WTC11 (cell line): ENCODE results near the gene TTC14. TPM values are rescaled to one million over a fixed set of nuclear protein-coding genes. Genes with fewer than 3 reads are reported as not detected.

ENCODE experiments used
- ATAC-seq: fragments of 200-7000 bp; cut with Tn5 transposase; 2 replicates; pipeline ENCODE4 v1.10.0; 2021; ENCODE audit warnings: mild to moderate bottlenecking, moderate library complexity
- CTCF ChIA-PET: fragments of 300-600 bp; sonication (Branson Sonifier 250); formaldehyde crosslinking; loops from one replicate; lab custom pipeline; 2021; ENCODE audit warnings: antibody characterized with exemption; lab: Charles Lee
- POLR2A ChIA-PET: fragments of 350-600 bp; sonication (Branson Sonifier 250); formaldehyde crosslinking; loops from one replicate; lab custom pipeline; 2021; ENCODE audit warnings: antibody characterized with exemption; lab: Charles Lee
- DNase-seq: peaks from one replicate; pipeline ENCODE4 v3.0.0; 2021; ENCODE audit warnings: low spot score
- H3K27ac Mint-ChIP-seq: 2 replicates; pipeline ENCODE4 v1.8.0; 2021; ENCODE audit warnings: mixed read lengths
- H3K27me3 Mint-ChIP-seq: 2 replicates; pipeline ENCODE4 v1.8.0; 2021; ENCODE audit warnings: low read depth, mild to moderate bottlenecking, moderate library complexity, mixed read lengths
- H3K36me3 Mint-ChIP-seq: 2 replicates; pipeline ENCODE4 v1.8.0; 2021; ENCODE audit warnings: mixed read lengths
- H3K4me1 Mint-ChIP-seq: 2 replicates; pipeline ENCODE4 v1.8.0; 2022; ENCODE audit warnings: mixed read lengths
- H3K4me3 Mint-ChIP-seq: 2 replicates; pipeline ENCODE4 v1.8.0; 2021; ENCODE audit warnings: mild to moderate bottlenecking, moderate library complexity, mixed read lengths
- H3K9me3 Mint-ChIP-seq: 2 replicates; pipeline ENCODE4 v1.8.0; 2021; ENCODE audit warnings: mixed read lengths
- EMX1 ChIP-seq: fragments of 250-450 bp; sonication (Bioruptor Pico); IDR thresholded peaks from 2 replicates; pipeline ENCODE4 v1.8.0; 2021; ENCODE audit warnings: mild to moderate bottlenecking
- ESRRA ChIP-seq: sonication (generic); formaldehyde crosslinking; IDR thresholded peaks from 2 replicates; pipeline ENCODE4 v1.8.1; 2022; ENCODE audit warnings: mild to moderate bottlenecking, missing genetic modification reagents, borderline replicate concordance
- FOXP1 ChIP-seq: sonication (generic); formaldehyde crosslinking; IDR thresholded peaks from 2 replicates; pipeline ENCODE4 v1.8.0; 2022; ENCODE audit warnings: missing genetic modification reagents, mild to moderate bottlenecking, moderate library complexity, borderline replicate concordance
- MXD4 ChIP-seq: fragments of 250-450 bp; sonication (Bioruptor Pico); IDR thresholded peaks from 2 replicates; pipeline ENCODE4 v1.8.0; 2021; ENCODE audit warnings: mild to moderate bottlenecking, moderate library complexity, borderline replicate concordance
- NFATC4 ChIP-seq: fragments of 250-450 bp; sonication (Bioruptor Pico); IDR thresholded peaks from 2 replicates; pipeline ENCODE4 v1.9.0; 2021; ENCODE audit warnings: mild to moderate bottlenecking
- NFE2L1 ChIP-seq: sonication (generic); formaldehyde crosslinking; IDR thresholded peaks from 2 replicates; pipeline ENCODE4 v1.8.1; 2023; ENCODE audit warnings: missing genetic modification reagents
- NFYB ChIP-seq: sonication (generic); formaldehyde crosslinking; conservative IDR thresholded peaks from 2 replicates; pipeline ENCODE4 v1.8.0; 2022; ENCODE audit warnings: low read depth, missing genetic modification reagents
- NR3C1 ChIP-seq: sonication (generic); formaldehyde crosslinking; conservative IDR thresholded peaks from 2 replicates; pipeline ENCODE4 v1.8.1; 2023; ENCODE audit warnings: low read depth, mild to moderate bottlenecking, missing genetic modification reagents
- TEAD1 ChIP-seq: sonication (generic); formaldehyde crosslinking; IDR thresholded peaks from 2 replicates; pipeline ENCODE4 v1.8.0; 2022; ENCODE audit warnings: mild to moderate bottlenecking, missing genetic modification reagents
- TEAD4 ChIP-seq: sonication (generic); formaldehyde crosslinking; IDR thresholded peaks from 2 replicates; pipeline ENCODE4 v1.8.0; 2022; ENCODE audit warnings: mild to moderate bottlenecking, missing genetic modification reagents
- ZNF263 ChIP-seq: sonication (generic); formaldehyde crosslinking; IDR thresholded peaks from 2 replicates; pipeline ENCODE4 v1.8.1; 2022; ENCODE audit warnings: low read depth, mild to moderate bottlenecking, moderate library complexity, missing genetic modification reagents
- ZNF423 ChIP-seq: fragments of 250-450 bp; sonication (Bioruptor Pico); IDR thresholded peaks from 2 replicates; pipeline ENCODE4 v2.1.2; 2022; ENCODE audit warnings: mild to moderate bottlenecking, moderate library complexity
- total RNA-seq: library from RNA; stranded (reverse); gene quantifications from 3 replicates; pipeline ENCODE4 v1.2.3, GENCODE V29; 2021
- TF ChIP-seq, protein P1 (sequence below): sonication (generic); formaldehyde crosslinking; IDR thresholded peaks from 2 replicates; pipeline ENCODE4 v1.8.0; 2022; ENCODE audit warnings: missing genetic modification reagents
- TF ChIP-seq, protein P2 (sequence below): sonication (generic); formaldehyde crosslinking; IDR thresholded peaks from 2 replicates; pipeline ENCODE4 v1.8.0; 2022; ENCODE audit warnings: mild to moderate bottlenecking, missing genetic modification reagents
- TF ChIP-seq, protein P3 (sequence below): sonication (generic); formaldehyde crosslinking; IDR thresholded peaks from 2 replicates; pipeline ENCODE4 v1.8.1; 2022; ENCODE audit warnings: low read depth, mild to moderate bottlenecking, moderate library complexity, missing genetic modification reagents, borderline replicate concordance
- TF ChIP-seq, protein P4 (sequence below): sonication (generic); formaldehyde crosslinking; IDR thresholded peaks from 2 replicates; pipeline ENCODE4 v1.8.1; 2022; ENCODE audit warnings: mild to moderate bottlenecking, moderate library complexity, missing genetic modification reagents
- TF ChIP-seq, protein P5 (sequence below): sonication (generic); formaldehyde crosslinking; conservative IDR thresholded peaks from 2 replicates; pipeline ENCODE4 v1.8.1; 2023; ENCODE audit warnings: mild to moderate bottlenecking, low read depth, missing genetic modification reagents, moderate library complexity
- TF ChIP-seq, protein P6 (sequence below): sonication (generic); formaldehyde crosslinking; IDR thresholded peaks from 2 replicates; pipeline ENCODE4 v1.8.1; 2023; ENCODE audit warnings: mild to moderate bottlenecking, moderate library complexity, missing genetic modification reagents

Gene TTC14
- total RNA-seq, 1 experiment from 2014 or later, result 26.0 TPM

DNA sequence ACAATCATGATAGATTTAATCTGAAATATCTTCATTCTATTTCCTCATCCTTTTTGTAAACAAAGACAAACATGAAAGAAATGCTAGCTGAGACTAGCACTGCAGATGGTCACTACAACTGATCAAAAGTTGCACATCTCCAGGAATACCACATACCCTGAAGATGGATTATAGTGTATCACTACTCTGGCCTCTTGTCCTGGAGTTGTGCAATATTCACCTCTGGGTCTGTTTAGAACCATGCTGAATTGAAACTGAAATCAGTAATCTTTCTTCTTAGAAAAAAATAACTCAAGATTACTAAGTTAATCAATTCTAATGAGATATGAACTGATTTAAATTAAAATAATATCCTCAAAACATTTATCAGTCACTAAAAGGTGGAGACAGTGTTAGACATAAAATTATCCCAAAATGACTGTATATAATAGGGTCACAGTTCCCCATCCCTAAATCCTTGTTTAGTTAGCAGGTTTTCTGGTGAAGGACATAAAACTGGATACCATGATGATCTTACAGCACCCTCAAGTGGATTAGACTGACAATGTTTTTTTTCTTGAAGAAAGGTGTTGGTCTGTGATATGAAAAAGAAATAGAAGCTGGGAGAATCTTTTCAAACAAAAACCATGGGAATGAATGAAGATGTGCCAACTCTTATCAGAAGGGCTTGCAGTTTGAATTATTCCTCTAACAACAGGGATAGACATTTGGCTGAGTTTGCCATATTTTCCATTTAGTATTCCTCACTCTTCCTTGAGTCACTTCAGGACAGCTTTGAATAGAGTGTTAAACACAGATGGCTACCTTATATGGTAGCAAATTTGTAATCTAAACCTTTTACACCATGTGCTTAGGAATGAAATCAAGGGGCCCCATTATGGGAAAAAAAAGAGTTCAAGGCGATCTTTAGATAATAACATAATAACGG is 7.1 kb upstream of the TTC14 start (continued):
- no peak for TF ChIP-seq NFYB (CRISPR knock-in tag)

DNA sequence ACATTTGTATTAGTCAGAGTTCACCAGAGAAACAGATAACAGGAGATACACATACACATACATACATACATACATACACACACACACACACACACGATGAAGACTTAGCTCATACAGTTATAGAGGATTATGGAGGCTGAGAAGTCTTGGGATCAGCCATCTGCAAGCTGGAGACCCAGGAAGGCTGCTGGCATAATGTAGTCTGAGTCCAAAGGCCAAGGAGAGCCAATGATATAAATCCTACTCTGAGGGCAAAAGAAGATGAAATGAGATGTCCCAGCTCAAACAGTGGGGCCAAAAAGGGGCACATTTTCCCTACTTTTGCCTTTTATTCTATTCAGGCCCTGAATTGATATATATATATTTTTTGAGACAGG is 6.4 kb upstream of the TTC14 start:
- POLR2A ChIA-PET, result interaction anchor here (0.6 kb wide), 1 partner anchor 784 kb away, joined by 3 read pairs; no protein-coding TSS in a partner anchor
- DNase-seq (no peak), ATAC-seq (no peak)
- Mint-ChIP-seq H3K4me3 (no peak overlapping the region), H3K27ac (no peak overlapping the region), H3K36me3 (no peaks in the 10 kb centered on the region), H3K4me1 (no peaks in the 10 kb centered on the region), H3K9me3 (no peaks in the 10 kb centered on the region), H3K27me3 (peaks cover 32% of the 10 kb centered on the region)
- TF ChIP-seq, protein P1, sequence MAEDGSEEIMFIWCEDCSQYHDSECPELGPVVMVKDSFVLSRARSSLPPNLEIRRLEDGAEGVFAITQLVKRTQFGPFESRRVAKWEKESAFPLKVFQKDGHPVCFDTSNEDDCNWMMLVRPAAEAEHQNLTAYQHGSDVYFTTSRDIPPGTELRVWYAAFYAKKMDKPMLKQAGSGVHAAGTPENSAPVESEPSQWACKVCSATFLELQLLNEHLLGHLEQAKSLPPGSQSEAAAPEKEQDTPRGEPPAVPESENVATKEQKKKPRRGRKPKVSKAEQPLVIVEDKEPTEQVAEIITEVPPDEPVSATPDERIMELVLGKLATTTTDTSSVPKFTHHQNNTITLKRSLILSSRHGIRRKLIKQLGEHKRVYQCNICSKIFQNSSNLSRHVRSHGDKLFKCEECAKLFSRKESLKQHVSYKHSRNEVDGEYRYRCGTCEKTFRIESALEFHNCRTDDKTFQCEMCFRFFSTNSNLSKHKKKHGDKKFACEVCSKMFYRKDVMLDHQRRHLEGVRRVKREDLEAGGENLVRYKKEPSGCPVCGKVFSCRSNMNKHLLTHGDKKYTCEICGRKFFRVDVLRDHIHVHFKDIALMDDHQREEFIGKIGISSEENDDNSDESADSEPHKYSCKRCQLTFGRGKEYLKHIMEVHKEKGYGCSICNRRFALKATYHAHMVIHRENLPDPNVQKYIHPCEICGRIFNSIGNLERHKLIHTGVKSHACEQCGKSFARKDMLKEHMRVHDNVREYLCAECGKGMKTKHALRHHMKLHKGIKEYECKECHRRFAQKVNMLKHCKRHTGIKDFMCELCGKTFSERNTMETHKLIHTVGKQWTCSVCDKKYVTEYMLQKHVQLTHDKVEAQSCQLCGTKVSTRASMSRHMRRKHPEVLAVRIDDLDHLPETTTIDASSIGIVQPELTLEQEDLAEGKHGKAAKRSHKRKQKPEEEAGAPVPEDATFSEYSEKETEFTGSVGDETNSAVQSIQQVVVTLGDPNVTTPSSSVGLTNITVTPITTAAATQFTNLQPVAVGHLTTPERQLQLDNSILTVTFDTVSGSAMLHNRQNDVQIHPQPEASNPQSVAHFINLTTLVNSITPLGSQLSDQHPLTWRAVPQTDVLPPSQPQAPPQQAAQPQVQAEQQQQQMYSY (CRISPR knock-in tag), result no peak
- no peak for TF ChIP-seq ESRRA (CRISPR knock-in tag)
- TF ChIP-seq, protein P2, sequence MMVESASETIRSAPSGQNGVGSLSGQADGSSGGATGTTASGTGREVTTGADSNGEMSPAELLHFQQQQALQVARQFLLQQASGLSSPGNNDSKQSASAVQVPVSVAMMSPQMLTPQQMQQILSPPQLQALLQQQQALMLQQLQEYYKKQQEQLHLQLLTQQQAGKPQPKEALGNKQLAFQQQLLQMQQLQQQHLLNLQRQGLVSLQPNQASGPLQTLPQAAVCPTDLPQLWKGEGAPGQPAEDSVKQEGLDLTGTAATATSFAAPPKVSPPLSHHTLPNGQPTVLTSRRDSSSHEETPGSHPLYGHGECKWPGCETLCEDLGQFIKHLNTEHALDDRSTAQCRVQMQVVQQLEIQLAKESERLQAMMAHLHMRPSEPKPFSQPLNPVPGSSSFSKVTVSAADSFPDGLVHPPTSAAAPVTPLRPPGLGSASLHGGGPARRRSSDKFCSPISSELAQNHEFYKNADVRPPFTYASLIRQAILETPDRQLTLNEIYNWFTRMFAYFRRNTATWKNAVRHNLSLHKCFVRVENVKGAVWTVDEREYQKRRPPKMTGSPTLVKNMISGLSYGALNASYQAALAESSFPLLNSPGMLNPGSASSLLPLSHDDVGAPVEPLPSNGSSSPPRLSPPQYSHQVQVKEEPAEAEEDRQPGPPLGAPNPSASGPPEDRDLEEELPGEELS (CRISPR knock-in tag), result no peak
- CTCF ChIA-PET, result interaction anchor here (0.6 to 2.2 kb wide), 11 partner anchors 10 to 828 kb away, joined by 3 to 14 read pairs (median 5); no protein-coding TSS in a partner anchor

DNA sequence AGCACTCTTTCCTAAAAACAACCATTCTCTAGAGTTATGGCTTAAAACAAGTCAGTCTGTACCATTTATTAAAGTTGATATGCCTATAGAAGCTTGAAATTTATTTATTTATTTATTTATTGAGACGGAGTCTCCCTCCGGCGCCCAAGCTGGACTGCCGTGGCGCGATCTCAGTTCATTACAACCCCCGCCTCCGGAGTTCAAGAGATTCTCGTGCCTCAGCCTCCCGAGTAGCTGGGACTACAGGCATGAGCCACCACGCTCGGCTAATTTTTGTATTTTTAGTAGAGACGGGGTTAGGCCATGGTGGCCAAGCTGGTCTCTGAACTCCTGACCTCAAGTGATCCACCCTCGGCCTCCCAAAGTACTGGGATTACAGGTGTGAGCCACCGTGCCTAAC is 1.5 kb upstream of the TTC14 start:
- peaks cover 36% of the 10 kb centered on the region for H3K27me3 Mint-ChIP-seq
- no peak for ATAC-seq
- H3K9me3 Mint-ChIP-seq, result no peaks in the 10 kb centered on the region
- DNase-seq, result no peak
- H3K4me3 Mint-ChIP-seq, result peak overlapping the region; percentile 94
- H3K27ac Mint-ChIP-seq, result no peak overlapping the region
- peaks cover 9% of the 10 kb centered on the region for H3K36me3 Mint-ChIP-seq
- peaks cover 9% of the 10 kb centered on the region for H3K4me1 Mint-ChIP-seq
- ChIA-PET POLR2A (no interaction called here), CTCF (no interaction called here)
- TF ChIP-seq EMX1 (CRISPR knock-in tag), result no peak
- no peak for TF ChIP-seq TEAD1
- TF ChIP-seq TEAD4, result no peak
- TF ChIP-seq, protein P3, sequence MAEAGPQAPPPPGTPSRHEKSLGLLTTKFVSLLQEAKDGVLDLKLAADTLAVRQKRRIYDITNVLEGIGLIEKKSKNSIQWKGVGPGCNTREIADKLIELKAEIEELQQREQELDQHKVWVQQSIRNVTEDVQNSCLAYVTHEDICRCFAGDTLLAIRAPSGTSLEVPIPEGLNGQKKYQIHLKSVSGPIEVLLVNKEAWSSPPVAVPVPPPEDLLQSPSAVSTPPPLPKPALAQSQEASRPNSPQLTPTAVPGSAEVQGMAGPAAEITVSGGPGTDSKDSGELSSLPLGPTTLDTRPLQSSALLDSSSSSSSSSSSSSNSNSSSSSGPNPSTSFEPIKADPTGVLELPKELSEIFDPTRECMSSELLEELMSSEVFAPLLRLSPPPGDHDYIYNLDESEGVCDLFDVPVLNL (CRISPR knock-in tag), result no peak
- TF ChIP-seq, protein P4, sequence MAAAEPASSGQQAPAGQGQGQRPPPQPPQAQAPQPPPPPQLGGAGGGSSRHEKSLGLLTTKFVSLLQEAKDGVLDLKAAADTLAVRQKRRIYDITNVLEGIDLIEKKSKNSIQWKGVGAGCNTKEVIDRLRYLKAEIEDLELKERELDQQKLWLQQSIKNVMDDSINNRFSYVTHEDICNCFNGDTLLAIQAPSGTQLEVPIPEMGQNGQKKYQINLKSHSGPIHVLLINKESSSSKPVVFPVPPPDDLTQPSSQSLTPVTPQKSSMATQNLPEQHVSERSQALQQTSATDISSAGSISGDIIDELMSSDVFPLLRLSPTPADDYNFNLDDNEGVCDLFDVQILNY, result no peak
- TF ChIP-seq, protein P5, sequence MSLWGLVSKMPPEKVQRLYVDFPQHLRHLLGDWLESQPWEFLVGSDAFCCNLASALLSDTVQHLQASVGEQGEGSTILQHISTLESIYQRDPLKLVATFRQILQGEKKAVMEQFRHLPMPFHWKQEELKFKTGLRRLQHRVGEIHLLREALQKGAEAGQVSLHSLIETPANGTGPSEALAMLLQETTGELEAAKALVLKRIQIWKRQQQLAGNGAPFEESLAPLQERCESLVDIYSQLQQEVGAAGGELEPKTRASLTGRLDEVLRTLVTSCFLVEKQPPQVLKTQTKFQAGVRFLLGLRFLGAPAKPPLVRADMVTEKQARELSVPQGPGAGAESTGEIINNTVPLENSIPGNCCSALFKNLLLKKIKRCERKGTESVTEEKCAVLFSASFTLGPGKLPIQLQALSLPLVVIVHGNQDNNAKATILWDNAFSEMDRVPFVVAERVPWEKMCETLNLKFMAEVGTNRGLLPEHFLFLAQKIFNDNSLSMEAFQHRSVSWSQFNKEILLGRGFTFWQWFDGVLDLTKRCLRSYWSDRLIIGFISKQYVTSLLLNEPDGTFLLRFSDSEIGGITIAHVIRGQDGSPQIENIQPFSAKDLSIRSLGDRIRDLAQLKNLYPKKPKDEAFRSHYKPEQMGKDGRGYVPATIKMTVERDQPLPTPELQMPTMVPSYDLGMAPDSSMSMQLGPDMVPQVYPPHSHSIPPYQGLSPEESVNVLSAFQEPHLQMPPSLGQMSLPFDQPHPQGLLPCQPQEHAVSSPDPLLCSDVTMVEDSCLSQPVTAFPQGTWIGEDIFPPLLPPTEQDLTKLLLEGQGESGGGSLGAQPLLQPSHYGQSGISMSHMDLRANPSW, result no peak
- no peak for TF ChIP-seq NR3C1 (CRISPR knock-in tag)
- TF ChIP-seq NFE2L1, result no peak
- TF ChIP-seq FOXP1, result no peak
- TF ChIP-seq ZNF263 (CRISPR knock-in tag), result no peak
- no peak for TF ChIP-seq NFATC4
- no peak for TF ChIP-seq MXD4 (CRISPR knock-in tag)
- TF ChIP-seq, protein P6, sequence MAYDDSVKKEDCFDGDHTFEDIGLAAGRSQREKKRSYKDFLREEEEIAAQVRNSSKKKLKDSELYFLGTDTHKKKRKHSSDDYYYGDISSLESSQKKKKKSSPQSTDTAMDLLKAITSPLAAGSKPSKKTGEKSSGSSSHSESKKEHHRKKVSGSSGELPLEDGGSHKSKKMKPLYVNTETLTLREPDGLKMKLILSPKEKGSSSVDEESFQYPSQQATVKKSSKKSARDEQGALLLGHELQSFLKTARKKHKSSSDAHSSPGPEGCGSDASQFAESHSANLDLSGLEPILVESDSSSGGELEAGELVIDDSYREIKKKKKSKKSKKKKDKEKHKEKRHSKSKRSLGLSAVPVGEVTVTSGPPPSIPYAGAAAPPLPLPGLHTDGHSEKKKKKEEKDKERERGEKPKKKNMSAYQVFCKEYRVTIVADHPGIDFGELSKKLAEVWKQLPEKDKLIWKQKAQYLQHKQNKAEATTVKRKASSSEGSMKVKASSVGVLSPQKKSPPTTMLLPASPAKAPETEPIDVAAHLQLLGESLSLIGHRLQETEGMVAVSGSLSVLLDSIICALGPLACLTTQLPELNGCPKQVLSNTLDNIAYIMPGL (CRISPR knock-in tag), result no peak
- TF ChIP-seq ZNF423 (CRISPR knock-in tag), result no peak
